ENCODE data around the gene GIPC1.
A peak's percentile ranks its signal among the peaks of the same experiment; 100 is the strongest.

The GIPC1 gene

DNA sequence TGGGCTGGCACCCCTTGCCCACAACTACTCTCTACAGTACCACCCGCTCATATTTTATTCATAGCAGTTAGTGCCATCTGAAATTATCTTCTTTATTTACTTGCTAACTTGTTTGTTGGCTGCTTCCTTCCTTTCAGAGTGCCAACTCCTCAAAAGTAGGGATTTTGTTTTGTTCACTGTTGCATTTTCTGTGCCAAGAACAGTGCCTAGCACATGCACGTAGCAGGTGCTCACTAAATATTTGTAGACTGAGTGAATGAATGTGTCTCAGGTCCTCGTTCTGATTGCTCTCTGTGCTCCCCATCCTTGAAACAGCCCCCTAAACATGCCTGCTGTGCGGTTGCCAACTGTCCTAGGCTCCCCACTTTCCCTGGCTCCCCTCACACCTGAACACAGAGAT, 1.5 kb downstream of the GIPC1 start:
- DNase-seq (ENCODE audit: low read depth), result no peak

DNA sequence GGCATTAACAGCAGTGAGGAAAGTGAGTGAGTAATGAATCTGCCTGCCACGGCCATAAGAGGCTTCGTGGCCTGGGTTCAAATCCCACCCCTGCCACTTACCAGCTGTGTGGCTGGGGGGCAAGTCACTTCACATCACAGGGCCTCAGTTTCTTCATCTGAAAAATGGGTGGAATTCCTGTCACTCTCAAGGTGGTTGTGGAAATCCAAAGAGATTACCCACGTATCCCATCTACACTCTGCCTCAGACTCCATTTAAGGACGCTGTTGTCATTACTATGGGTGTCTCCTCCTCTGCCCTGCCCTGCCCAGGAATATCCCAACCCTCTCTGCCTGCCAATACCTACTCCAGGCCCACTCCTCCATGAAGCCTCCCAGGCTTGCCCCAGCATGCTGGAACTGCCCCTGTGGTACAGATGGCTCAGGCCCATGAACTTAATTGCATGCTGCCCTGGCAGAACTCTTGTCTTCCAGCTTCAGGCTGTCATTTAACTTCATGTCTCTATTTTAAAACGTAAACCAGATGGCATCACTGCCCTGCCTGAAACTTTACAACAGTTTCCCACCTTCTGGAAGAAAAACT, 3.1 kb downstream of the GIPC1 start:
- no peak for DNase-seq (ENCODE audit: low read depth)

DNA sequence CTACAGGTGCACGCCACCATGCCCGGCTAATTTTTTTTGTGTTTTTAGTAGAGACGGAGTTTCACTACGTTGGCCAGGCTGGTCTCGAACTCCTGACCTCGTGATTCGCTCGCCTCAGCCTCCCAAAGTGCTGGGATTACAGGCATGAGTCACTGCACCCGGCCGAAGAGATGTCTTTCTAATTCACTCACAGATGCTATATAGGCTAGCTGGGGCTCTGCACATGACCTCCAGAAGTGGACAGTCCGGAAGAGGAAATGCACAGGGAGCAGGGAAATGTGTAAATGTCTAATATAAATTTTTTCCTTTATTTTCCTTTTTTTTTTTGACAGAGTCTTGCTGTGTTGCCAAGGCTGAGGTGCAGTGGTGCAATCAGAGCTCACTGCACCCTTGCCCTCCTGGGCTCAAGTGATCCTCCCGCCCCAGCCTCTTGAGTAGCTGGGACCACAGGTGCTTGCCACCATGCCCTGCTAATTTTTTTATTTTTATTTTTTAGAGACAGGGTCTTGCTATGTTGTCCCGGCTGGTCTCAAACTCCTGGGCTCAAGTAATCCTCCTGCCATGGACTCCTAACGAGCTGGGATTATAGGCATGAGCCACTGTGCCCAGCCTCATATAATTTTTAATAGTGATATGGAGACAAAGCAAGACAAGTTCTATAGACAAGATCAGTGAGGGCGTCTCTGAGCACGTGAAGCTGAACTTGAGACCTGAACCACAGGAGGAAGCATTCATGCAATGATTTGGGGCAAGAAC, 8.4 kb downstream of the GIPC1 start:
- no peak for DNase-seq (ENCODE audit: low read depth)

DNA sequence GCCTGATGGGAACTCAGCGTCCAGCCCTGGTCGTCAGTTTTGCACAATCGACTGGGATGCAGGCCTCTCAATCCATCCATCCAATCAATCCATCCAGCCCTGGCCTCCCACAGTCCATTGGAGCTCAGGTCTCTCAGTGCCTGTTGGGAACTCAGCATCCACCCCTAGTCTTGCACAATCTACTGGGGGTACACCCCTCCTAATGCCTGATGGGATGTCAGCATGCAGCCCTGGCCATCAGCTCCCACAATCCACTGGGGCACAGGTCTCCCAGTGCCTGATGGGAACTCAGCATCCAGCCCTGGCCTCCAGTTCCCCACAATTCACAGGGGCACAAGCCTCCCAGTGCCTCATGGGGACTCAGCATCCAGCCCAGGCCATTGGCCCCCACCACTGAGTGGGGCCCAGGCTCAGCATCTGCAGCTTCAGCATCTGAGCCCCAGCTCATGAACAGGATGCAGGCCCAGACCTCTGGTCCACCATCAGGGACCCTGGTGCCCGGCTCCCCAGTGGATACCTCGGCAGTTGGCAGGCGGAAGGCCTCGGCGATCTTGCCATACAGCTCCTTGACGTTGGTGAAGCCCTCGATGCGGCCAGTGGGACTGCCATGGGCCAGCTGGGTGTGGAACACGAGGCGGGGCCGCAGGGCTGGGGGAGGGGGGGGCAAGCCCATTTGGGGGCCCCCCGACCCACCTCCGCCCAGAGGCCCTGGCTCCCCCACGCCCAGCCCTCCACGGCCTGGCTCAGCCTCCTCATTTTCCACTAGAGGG, 13.6 kb downstream of the GIPC1 start:
- no peak for DNase-seq (ENCODE audit: low read depth)

DNA sequence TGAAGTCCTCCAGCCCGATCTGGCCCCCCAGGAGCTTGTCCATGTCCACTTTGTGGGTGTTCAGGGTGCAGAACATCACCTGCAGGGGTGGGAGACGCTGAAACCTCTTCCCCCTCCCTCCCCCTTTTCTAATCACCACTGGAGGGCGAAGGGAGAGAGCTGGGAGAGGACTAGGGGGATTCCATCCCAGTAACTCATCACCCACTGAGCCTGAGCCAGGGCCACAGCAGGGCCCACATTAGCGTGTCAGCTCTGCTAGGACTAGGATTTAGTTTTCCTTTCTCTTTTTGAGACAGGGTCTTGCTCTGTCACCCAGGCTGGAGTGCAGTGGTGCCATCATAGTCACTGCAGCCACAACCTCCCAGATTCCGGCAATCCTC, 15.2 kb downstream of the GIPC1 start:
- DNase-seq (ENCODE audit: low read depth), result peak; percentile 62

DNA sequence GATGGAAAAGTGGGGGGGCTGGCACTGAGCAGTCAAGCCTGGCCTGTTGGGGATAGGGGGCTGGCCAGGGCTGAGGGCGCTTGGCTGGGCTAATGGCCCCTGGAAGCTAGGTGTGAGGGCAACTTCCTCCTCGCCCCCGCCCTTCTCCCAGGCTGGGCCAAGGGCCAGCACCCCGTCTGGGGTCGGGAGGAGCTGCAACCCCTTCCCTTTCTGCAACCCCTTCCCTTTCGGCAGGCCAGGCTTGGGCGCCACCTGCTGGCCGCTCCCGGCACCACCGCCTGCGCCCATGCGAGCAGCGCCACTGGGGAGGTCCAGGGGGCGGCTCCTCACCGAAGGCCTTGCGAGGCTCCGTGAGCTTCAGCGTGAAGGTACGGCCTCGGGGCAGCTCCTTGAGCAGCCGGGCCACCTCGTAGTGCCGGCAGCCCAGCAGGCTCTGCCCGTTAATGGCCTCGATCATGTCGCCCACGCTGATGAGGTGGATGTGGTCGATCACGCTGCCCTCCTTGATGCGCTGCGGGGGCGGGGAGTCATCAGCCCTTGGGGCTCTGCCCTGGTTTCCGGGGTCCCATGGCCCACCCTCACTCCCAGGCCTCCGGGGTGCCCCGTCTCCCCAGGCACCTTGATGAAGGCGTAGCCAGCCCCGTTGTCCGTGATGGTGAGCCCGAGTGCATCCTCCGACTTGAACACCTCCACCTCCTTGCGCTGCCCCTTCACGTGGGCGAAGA, 15.8 kb downstream of the GIPC1 start:
- peak; percentile 24 for DNase-seq (ENCODE audit: low read depth)

DNA sequence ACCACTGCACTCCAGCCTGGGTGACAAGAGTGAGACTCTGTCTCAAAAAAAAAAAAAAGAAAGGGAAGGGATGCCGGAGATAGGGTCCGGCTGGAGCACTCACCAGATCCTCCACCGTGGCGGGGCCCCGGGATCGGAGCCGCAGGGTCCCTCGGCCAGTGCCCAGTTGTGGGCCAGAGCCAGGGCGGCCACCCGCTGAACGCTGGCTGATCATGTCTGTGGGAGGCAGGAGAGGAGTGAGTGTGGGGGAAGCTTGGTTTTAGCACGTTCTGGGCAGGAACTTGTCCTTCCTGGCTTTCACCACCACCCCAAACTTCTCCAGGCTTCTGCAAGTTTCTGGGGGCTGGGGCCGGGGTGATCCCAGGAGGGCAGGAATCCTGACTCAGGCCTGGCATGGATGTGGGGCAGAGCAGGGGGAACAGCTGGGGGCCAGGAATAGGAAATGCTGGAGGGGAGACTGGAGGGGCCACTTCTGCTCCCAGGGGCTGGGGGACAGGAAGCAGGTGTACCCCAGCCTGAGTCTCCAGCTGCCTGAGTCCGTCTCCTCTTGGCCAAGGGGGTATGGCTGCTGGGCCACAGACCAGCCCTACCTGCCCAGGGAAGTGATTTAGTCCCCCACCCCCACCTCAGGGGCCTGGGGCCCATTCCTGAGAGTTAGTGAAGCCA, 16.5 kb downstream of the GIPC1 start:
- no peak for DNase-seq (ENCODE audit: low read depth)

DNA sequence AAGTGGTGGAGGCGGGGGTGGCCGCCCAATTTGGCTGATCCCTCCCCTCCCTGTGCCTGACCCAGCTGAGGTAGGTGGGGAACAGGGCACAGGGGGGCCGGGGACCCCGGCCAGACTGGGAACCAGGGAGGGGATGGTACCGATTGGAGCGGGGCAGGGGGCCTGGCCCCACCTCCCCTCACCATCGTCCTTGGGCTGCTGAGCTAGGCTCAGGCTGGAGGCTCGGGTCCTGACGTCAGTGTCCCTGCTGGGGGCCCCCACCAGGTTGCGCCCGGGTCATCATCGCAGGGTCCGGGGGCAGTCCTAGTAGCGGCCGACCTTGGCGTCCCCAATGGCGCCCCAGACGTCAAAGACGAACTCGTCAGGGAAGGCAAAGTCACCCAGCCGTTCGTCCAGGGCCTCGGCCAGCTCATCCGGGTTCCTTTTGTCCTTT, 17.8 kb downstream of the GIPC1 start:
- DNase-seq (ENCODE audit: low read depth), result no peak

DNA sequence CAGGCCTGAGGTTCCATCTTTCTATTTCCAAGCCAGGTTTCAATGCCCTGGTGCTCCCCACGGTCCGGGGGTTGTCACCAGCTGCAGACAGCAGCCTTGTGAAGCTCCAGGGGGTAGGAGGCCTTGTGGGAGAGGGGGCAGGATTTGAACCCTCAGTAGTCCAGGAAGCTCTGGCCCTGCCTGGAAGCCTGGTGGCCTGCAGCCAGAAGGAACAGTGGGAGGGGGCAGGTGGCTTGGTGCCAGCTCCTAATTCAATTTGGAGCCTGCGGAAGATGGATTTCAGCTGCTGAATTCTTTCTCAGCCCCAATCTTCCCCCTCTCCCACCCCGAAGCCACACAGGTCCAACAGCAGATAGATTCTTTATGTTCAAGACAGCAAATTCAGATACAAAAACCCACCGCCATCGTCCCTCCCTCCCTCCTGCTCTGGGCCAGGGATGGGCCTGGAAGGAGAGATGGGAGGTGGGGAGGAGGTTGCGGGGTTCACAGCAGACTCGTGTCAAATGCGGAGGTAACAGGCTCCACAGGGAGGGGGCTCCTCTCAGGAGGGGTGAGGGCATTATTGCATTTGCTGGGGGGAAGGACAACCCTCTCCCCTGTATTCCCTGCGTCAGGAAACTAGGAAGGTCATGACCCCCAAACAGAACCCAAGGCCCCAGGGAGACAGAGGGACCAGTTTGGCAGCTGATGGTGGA, 18.4 kb downstream of the GIPC1 start:
- DNase-seq (ENCODE audit: low read depth), result no peak

DNA sequence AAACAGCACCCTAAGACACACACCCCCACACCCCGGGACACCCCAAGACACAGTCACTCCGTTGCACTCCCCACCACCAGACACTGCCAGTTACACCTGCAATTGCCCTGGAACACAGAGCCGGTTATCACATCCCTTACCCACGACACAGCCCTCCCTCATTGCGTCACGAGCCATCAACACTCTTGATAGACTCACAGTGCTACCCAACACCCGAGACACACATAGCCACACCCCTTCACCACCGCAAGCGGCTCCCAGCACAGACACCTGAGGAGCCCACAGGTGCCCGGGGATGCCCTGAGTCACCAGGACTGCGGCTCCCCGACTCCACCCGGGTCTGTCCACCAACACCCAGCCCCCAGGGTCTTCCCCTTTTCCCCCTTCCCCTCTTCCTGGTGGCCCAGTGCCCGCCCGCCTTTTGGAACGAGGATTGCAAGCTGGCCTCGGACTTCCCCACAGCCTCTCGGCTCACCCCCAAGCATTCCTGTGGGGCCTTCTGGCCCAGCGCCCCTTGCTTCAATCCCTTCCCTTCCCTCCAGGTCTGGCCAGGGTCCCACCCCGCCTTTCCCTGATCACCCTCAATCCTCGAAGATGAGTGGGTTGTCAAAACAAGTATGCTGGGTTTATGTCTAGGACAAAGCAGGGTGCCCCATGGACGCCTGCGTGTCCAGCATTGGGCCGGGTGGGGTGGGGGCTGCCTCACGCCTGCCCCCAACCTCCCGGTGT, 19.1 kb downstream of the GIPC1 start:
- DNase-seq (ENCODE audit: low read depth), result peak; percentile 59

DNA sequence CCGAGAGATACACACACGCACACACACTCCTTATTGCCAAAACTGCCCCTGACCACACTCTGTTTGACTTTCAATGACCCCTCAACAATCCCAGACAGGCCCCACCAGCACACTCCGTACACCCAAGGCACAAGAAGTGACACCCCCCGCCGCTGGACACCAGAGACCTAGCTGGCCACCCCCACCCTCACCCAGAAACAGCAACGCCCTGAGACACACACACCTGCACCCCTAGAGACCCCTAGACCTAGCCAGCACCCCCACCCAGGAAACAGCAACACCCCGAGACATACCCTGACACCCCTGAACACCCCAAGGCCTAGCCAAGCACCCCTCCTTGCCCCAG, 19.6 kb downstream of the GIPC1 start:
- no peak for DNase-seq (ENCODE audit: low read depth)

DNA sequence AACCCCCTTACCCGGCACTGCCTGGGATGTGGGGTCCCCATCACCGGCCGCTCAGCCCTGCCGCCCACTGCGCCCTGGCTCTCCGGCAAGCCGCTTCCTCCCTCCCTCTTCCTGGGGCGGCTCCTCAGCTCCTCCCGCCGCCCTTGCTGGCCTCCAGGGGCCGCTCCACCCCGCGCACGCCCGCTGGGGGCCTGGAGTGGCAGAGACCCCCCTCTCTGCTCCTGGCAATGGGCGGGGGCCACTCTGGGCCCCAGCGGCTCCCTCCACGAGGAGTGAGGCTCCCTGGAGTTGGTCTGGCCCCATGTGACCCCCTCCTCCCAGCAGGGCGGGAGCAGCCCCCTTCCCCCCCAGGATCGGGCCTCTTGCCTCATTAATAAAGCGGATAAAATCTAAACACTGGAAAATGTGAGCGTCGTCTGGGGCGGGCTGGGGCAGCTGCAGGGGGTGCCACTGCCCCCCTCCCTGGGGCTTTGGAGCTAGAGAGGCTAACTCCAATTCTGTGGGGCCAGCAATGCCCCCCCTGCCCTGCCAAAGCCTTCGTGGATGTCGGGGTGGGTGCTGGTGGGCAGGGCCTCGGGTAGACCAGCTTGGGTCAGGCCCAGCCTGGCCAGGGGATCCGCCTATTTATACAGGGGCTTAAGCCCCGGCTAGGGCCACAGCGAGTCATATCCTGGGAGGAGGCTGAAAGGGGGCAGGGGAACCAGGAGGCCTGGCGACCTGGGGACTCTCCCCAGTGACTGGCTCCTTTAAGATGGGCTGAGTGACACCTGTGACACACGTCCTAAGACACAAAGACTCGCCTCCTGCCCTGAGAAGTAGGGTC, 20.5 kb downstream of the GIPC1 start, which contains the start of gene PTGER1:
Gene PTGER1 (minus strand): TSS at position 104 of the 823 bp plus-strand sequence. CDS start 1,034 bp downstream, outside the sequence.
- DNase-seq (ENCODE audit: low read depth), result peak; percentile 51

DNA sequence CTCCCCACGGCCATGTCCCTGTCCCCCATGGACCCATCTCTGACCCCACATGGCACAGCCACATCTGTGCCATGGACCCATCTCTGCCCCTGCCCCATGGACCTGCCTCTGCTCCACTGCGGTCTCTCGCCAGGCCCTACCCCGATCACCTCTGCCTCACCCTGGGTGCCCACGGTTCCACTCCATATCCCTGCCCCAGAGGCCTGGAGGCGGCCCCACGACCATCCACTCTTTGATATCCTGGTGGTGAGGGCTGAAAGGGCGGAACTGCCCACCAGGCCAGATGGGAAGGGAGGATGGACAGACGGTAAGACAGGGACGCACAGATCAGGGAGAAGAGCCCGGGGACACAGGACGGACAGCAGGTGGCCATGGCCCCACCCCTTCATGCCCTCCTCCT, 21.1 kb downstream of the GIPC1 start:
- DNase-seq (ENCODE audit: low read depth), result no peak

DNA sequence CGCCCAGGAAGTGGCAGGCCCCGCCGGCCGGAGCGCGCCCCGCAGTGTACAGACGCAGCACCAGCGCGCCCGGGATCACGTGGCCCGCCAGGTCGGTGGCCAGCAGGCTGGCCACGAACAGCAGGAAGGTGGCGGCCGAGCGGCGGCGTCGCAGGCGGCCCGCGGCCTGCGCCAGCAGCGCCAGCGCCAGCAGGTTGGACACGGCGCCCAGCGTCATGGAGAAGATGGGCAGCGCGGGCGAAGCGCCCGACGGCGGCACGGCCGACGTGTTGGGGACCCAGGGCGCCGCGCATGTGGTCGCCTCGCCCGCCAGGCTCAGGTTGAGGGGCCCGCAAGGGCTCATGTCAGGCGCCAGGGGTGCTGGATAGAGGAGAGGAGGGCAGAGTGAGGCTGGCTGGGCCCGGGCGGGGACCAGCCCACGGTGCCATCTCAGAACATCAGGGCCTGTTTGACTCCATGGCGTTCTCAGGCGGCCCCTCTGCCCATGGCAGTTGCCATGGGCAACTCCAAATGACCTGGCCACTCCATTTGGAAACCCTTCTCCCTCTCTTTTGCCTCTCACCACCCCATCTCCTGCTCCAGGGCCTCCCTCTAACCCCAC, 21.8 kb downstream of the GIPC1 start:
- DNase-seq (ENCODE audit: low read depth), result no peak

DNA sequence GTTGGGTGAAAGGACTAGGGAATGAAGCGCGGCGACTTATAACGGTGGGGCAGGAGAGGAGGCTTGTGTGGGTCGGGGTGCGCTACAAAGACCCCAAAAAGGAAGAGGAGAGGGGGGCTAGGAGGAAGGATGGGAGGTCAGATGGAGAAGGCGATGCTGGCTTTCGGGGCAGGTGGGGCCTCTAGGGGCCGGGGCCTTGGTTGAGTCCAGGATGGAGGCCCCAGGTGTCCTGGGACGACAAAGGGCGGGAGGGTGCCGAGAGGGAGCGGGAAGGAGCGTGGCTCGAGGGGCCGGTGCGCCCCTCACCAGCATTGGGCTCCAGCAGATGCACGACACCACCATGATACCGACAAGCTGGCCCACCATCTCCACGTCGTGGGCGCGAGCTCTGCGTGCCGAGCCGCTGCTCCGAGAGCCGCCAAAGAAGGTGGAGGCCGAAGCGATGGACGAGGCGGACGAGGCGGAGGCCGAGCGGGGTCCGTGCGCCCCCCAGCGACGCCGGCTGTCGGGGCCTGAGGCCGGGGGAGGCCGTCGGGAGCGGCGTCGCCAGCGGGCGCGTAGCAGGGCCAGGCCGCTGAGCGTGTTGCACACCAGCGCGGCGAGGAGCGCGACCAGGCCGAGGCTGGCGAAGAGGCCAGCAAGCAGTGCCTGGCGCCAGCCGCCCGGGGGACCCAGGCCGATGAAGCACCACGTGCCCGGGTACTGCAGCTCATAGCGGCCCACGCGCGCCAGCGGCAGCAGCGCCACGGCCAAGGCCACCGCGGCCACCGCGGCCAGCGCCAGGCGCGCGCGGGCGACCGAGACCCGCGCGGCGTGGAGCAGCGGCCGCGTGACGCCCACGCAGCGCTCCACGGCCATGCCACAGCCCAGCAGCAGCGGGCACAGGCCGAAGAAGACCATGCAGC, 22.6 kb downstream of the GIPC1 start:
- DNase-seq (ENCODE audit: low read depth), result no peak

DNA sequence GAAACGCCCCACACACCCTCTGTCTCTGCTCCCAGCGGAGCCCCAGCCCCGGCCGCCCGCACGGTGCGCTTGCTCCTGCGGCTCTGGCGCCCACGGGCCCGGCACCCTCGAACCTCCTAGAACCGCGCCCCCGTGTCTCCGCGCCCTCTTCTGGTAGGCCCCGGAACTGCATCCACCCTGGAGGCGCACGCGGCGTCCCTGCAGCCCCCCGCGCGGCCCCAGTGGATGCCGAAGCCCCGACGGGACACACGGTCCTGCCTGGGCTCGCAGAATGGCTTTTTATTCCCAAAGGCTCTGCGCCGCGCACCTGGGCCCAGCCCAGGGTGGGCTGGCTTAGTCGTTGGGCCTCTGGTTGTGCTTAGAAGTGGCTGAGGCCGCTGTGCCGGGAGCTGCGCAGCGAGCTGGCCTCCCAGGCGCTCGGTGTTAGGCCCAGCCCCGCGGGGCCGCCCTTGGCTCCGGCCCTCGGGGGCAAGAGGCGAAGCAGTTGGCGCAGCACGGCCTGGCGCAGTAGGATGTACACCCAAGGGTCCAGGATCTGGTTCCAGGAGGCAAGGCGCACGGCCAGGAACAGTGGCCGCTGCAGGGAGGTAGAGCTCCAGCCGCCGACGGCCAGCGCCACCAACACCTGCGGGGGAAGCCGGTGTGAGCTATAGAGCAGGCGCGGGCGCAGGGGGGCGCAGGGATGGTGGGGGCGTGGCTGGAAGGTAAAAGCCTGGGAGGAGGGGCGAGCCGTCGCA, 23.6 kb downstream of the GIPC1 start:
- DNase-seq (ENCODE audit: low read depth), result peak; percentile 55

DNA sequence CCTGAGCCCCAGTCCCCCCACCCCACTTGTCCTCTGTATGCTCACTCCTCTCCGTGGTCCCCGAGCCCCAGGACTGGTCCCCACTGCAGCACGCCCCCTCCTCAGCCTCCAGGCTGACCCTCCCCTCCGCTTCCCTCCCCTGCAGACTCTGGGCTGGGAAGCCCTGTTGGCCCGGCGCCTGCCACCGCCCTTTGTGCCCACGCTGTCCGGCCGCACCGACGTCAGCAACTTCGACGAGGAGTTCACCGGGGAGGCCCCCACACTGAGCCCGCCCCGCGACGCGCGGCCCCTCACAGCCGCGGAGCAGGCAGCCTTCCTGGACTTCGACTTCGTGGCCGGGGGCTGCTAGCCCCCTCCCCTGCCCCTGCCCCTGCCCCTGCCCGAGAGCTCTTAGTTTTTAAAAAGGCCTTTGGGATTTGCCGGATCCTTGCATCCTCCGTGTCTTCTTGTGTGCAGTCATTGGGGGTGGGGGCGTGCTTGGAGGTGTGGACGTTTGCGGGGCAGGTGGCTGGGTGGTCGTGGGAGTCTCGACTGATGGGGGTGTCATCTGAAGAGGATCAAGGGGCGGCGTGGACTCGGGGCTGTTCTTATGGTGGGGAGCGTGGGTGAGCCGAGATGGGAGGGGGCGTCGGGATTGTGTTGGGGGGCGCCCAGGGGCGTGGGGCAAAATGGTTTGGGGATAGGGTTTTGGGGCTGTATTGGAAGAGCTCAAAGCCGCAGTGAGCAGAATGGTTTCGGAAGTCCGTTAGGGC, 24.3 kb downstream of the GIPC1 start:
- DNase-seq (ENCODE audit: low read depth), result no peak
